H1 (cell line): ENCODE measurements around the gene SMIM20. TPM values are rescaled to one million over a fixed set of nuclear protein-coding genes. Genes with fewer than 3 reads are reported as not detected.

ENCODE experiments used
- CTCF ChIA-PET: fragments of 300-600 bp; sonication (Branson Sonifier 250); formaldehyde crosslinking; loops from one replicate; lab custom pipeline; 2021; ENCODE audit not compliant: partially characterized antibody; lab: Charles Lee
- POLR2A ChIA-PET: fragments of 300-600 bp; sonication (Branson Sonifier 250); formaldehyde crosslinking; loops from one replicate; lab custom pipeline; 2021; ENCODE audit warnings: inconsistent platforms; ENCODE audit not compliant: partially characterized antibody; lab: Charles Lee
- DNase-seq, 2 experiments: peaks; one replicate each; pipeline versions ENCODE4 v3.0.0 to v3.0.0-alpha.2; 2010 to 2022; ENCODE audit warnings: low spot score in 2 of 2, low read depth in 1 of 2, mixed read lengths in 1 of 2
- FAIRE-seq: peaks from 2 replicates; lab custom pipeline; 2011; peaks lifted over from hg19 to GRCh38; lab: Jason Lieb, UNC
- H2AFZ ChIP-seq: 2 replicates; pipeline ENCODE4 v1.8.1; 2012; ENCODE audit warnings: low read length, inconsistent platforms
- H2AK5ac ChIP-seq: 2 replicates; pipeline ENCODE4 v1.6.1; 2013; ENCODE audit warnings: low read depth, low read length
- H2BK120ac ChIP-seq: replicated peaks from 2 replicates; pipeline ENCODE3; 2013; ENCODE audit warnings: low read depth, low read length, inconsistent platforms
- H2BK12ac ChIP-seq: 2 replicates; pipeline ENCODE4 v1.6.1; 2013; ENCODE audit warnings: low read depth, low read length
- H2BK15ac ChIP-seq: 2 replicates; pipeline ENCODE4 v1.6.1; 2013; ENCODE audit warnings: low read length
- H2BK20ac ChIP-seq: 2 replicates; pipeline ENCODE4 v1.6.1; 2013; ENCODE audit warnings: low read length
- H2BK5ac ChIP-seq: 2 replicates; pipeline ENCODE4 v1.6.1; 2013; ENCODE audit warnings: low read depth, low read length
- H3K14ac ChIP-seq: 2 replicates; pipeline ENCODE4 v1.6.1; 2013; ENCODE audit warnings: inconsistent platforms; ENCODE audit not compliant: insufficient read length
- H3K18ac ChIP-seq: 2 replicates; pipeline ENCODE4 v1.6.1; 2013; ENCODE audit warnings: low read length; ENCODE audit errors: extremely low read depth
- H3K23ac ChIP-seq: 2 replicates; pipeline ENCODE4 v1.6.1; 2013; ENCODE audit warnings: inconsistent platforms; ENCODE audit not compliant: insufficient read length
- H3K23me2 ChIP-seq: 2 replicates; pipeline ENCODE4 v1.6.1; 2013; ENCODE audit warnings: low read depth, low read length
- H3K27ac ChIP-seq: 2 replicates; pipeline ENCODE4 v1.6.1; 2011; ENCODE audit warnings: low read depth, low read length, inconsistent platforms
- H3K27me3 ChIP-seq, 4 experiments: replicated peaks in 1 of 4; 1 replicate in 1 of 4; 2 replicates in 3 of 4; pipeline versions ENCODE4 v1.6.1 to v1.8.1; 2011 to 2013; ENCODE audit warnings: low read length in 3 of 4, mild to moderate bottlenecking in 3 of 4, inconsistent platforms in 2 of 4, mixed read lengths in 2 of 4, moderate library complexity in 1 of 4; ENCODE audit not compliant: control insufficient read depth in 3 of 4, insufficient read depth in 3 of 4; ENCODE audit errors: extremely low read depth in 1 of 4
- H3K36me3 ChIP-seq, 4 experiments: 2 replicates each; pipeline versions ENCODE4 v1.6.1 to v1.8.1; 2011 to 2013; ENCODE audit warnings: mild to moderate bottlenecking in 4 of 4, low read length in 3 of 4, moderate library complexity in 2 of 4, control low read depth in 1 of 4, inconsistent platforms in 1 of 4; ENCODE audit not compliant: insufficient read depth in 4 of 4, control insufficient read depth in 2 of 4
- H3K4ac ChIP-seq: replicated peaks from 2 replicates; pipeline ENCODE3; 2013; ENCODE audit warnings: low read length, low read depth, mixed read lengths, inconsistent platforms; ENCODE audit not compliant: insufficient read length
- H3K4me1 ChIP-seq, 4 experiments: replicated peaks in 1 of 4; 1 replicate in 1 of 4; 2 replicates in 3 of 4; pipeline versions ENCODE4 v1.6.1 to v1.8.1; 2011 to 2013; ENCODE audit warnings: low read length in 3 of 4, inconsistent platforms in 2 of 4, mixed read lengths in 1 of 4; ENCODE audit not compliant: insufficient read depth in 4 of 4, control insufficient read depth in 3 of 4
- H3K4me2 ChIP-seq, 2 experiments: 2 replicates each; pipeline versions ENCODE4 v1.6.1 to v1.8.1; 2011 to 2013; ENCODE audit warnings: low read depth in 2 of 2, low read length in 2 of 2, control low read depth in 1 of 2, inconsistent platforms in 1 of 2, mild to moderate bottlenecking in 1 of 2; ENCODE audit not compliant: insufficient read depth in 1 of 2
- H3K4me3 ChIP-seq, 4 experiments: fragments of 200-600, 300-600 bp in 1 of 4; sonication (generic), shearing (Covaris generic), sonication (Bioruptor Twin) in 1 of 4; 2 replicates each; pipeline versions ENCODE4 v1.5.1 to v1.8.1; 2011 to 2016; ENCODE audit warnings: low read length in 4 of 4, low read depth in 3 of 4, control low read depth in 2 of 4, inconsistent platforms in 2 of 4, mild to moderate bottlenecking in 2 of 4, mixed read lengths in 1 of 4, moderate library complexity in 1 of 4; ENCODE audit not compliant: insufficient read depth in 2 of 4; ENCODE audit errors: extremely low read depth in 1 of 4
- H3K56ac ChIP-seq: replicated peaks from 2 replicates; pipeline ENCODE3; 2013; ENCODE audit warnings: low read depth, mild to moderate bottlenecking, mixed read lengths, low read length, inconsistent platforms; ENCODE audit not compliant: insufficient read length
- H3K79me1 ChIP-seq: 2 replicates; pipeline ENCODE4 v1.6.1; 2013; ENCODE audit warnings: low read depth, low read length, control low read depth
- H3K79me2 ChIP-seq, 2 experiments: 2 replicates each; pipeline versions ENCODE4 v1.6.1 to v1.8.1; 2012 to 2013; ENCODE audit warnings: low read length in 2 of 2, mild to moderate bottlenecking in 2 of 2, inconsistent platforms in 1 of 2; ENCODE audit not compliant: insufficient read depth in 2 of 2, control insufficient read depth in 1 of 2
- H3K9ac ChIP-seq, 4 experiments: replicated peaks in 1 of 4; 1 replicate in 1 of 4; 2 replicates in 3 of 4; pipeline versions ENCODE4 v1.6.1 to v1.8.1; 2011 to 2013; ENCODE audit warnings: low read depth in 3 of 4, low read length in 3 of 4, control low read depth in 2 of 4, mild to moderate bottlenecking in 2 of 4, moderate library complexity in 2 of 4, inconsistent platforms in 1 of 4; ENCODE audit errors: extremely low read depth in 1 of 4
- H3K9me3 ChIP-seq, 2 experiments: 2 replicates each; pipeline versions ENCODE4 v1.6.1 to v1.8.1; 2012 to 2013; ENCODE audit warnings: mild to moderate bottlenecking in 2 of 2, moderate library complexity in 2 of 2, control low read depth in 1 of 2, inconsistent platforms in 1 of 2, low read depth in 1 of 2, low read length in 1 of 2, mixed read lengths in 1 of 2; ENCODE audit not compliant: insufficient read depth in 2 of 2
- H4K20me1 ChIP-seq, 2 experiments: replicated peaks in 1 of 2; 2 replicates each; pipeline versions ENCODE3 to v1.8.1; 2011 to 2013; ENCODE audit warnings: inconsistent platforms in 2 of 2, low read length in 2 of 2, mild to moderate bottlenecking in 1 of 2; ENCODE audit not compliant: insufficient read depth in 2 of 2, control insufficient read depth in 1 of 2
- H4K5ac ChIP-seq: 2 replicates; pipeline ENCODE4 v1.6.1; 2013; ENCODE audit warnings: low read length, low read depth, mixed read lengths, inconsistent platforms; ENCODE audit not compliant: insufficient read length
- H4K8ac ChIP-seq: 2 replicates; pipeline ENCODE4 v1.8.0; 2013; ENCODE audit warnings: mild to moderate bottlenecking, moderate library complexity, low read length, inconsistent platforms; ENCODE audit not compliant: insufficient read depth; ENCODE audit errors: extremely low read depth
- H4K91ac ChIP-seq: replicated peaks from 2 replicates; pipeline ENCODE3; 2013; ENCODE audit warnings: low read length, mixed read lengths, inconsistent platforms; ENCODE audit not compliant: insufficient read length
- BCL11A ChIP-seq, 2 experiments: IDR thresholded peaks; one replicate each; pipeline ENCODE4 v1.6.1; 2011; ENCODE audit warnings: low read depth in 2 of 2, low read length in 2 of 2, mild to moderate bottlenecking in 2 of 2
- CHD1 ChIP-seq: IDR thresholded peaks from 2 replicates; pipeline ENCODE4 v1.6.1; 2012; ENCODE audit warnings: low read depth, low read length, improper control_type of control experiment
- CTBP2 ChIP-seq: IDR thresholded peaks from 2 replicates; pipeline ENCODE4 v1.7.0; 2011; ENCODE audit warnings: borderline replicate concordance, mild to moderate bottlenecking, moderate library complexity, mixed read lengths, low read length; ENCODE audit not compliant: insufficient read depth, insufficient read length
- EP300 ChIP-seq, 2 experiments: IDR thresholded peaks; 1 replicate in 1 of 2; 2 replicates in 1 of 2; pipeline ENCODE4 v1.6.1; 2011 to 2012; ENCODE audit warnings: low read depth in 2 of 2, low read length in 2 of 2, mild to moderate bottlenecking in 2 of 2, borderline replicate concordance in 1 of 2, inconsistent platforms in 1 of 2, moderate library complexity in 1 of 2
- GTF2F1 ChIP-seq: IDR thresholded peaks from 2 replicates; pipeline ENCODE4 v1.6.1; 2012; ENCODE audit warnings: low read depth, low read length, improper control_type of control experiment, borderline replicate concordance
- JUN ChIP-seq: IDR thresholded peaks from 2 replicates; pipeline ENCODE4 v1.6.1; 2011; ENCODE audit warnings: low read depth, mild to moderate bottlenecking, improper control_type of control experiment, low read length
- KDM1A ChIP-seq: fragments of 200-600, 300-600 bp; sonication (generic); IDR thresholded peaks from 2 replicates; pipeline ENCODE4 v1.7.1; 2016; ENCODE audit warnings: mild to moderate bottlenecking, low read length, borderline replicate concordance
- POLR2AphosphoS5 ChIP-seq: IDR thresholded peaks from 2 replicates; pipeline ENCODE4 v1.6.1; 2011; ENCODE audit warnings: low read depth, low read length
- WGBS, 2 experiments: shearing (Covaris generic) in 1 of 2; methylation state at CpG; one replicate each; pipeline versions ENCODE4 v1.1.6 to v1.1.7; 2013 to 2015; ENCODE audit warnings: low lambda C conversion rate in 2 of 2, mixed read lengths in 2 of 2, inconsistent platforms in 1 of 2, low coverage in 1 of 2, missing lambda C conversion rate in 1 of 2; ENCODE audit not compliant: insufficient replicate concordance in 2 of 2, insufficient coverage in 1 of 2, insufficient read length in 1 of 2; ENCODE audit errors: extremely low coverage in 1 of 2, missing lambda C conversion rate in 1 of 2; 5-methylcytosine and 5-hydroxymethylcytosine counted together
- polyA plus RNA-seq, 7 experiments: library from polyadenylated mRNA; depleted of rRNA in 3 of 7; stranded (reverse) in 5 of 7; unstranded in 2 of 7; fragments of >200 nt in 5 of 7; fragments of 200-250 nt in 2 of 7; gene quantifications; 1 replicate in 5 of 7; 2 replicates in 1 of 7; 4 replicates in 1 of 7; pipeline versions ENCODE4 v1.2.1 to v1.2.3, GENCODE V29; 2011 to 2013; ENCODE audit warnings: missing spikeins in 2 of 7, mixed read lengths in 2 of 7
- total RNA-seq: library from RNA; stranded (reverse); fragmentation: NEBNext Ultra II Directional; extraction: Animal tissue kit (Norgen Biotek cat#: 25700); gene quantifications from 2 replicates; pipeline ENCODE4 v1.2.1, GENCODE V29; 2021

The SMIM20 gene
- total and polyA plus RNA-seq, 2 of the 8 experiments (the other 6 are each of a cell fraction or from before 2014, with no cell fraction given): 21.9 to 36.9 TPM

- TF ChIP-seq POLR2AphosphoS5 (no peak), BCL11A (IDR thresholded peaks at IDR 0.05; ENCODE audit: low read depth in 2 of 2, low read length in 2 of 2) (no peak), JUN (no peak), EP300 (IDR thresholded peaks at IDR 0.05; ENCODE audit: borderline replicate concordance in 1 of 2, low read depth in 2 of 2, low read length in 2 of 2) (no peak), KDM1A (no peak), GTF2F1 (no peak), CHD1 (no peak), CTBP2 (no peak)
- 100% methylated on average over 1 of the region's 1 CpG; no CpG with 5 or more reads in 1 of the 2 experiments for WGBS, 2 experiments
- CTCF ChIA-PET: interaction anchor here (1.0 to 1.6 kb wide), 5 partner anchors 10 to 148 kb away, joined by 3 to 5 read pairs (median 3); no protein-coding TSS in a partner anchor
Observed at GRCh38 chr4:25921922-25922321, 7.9 kb downstream of the SMIM20 start.

More at GRCh38 chr4:25921922-25922321, 7.9 kb downstream of the SMIM20 start:
- H2BK5ac ChIP-seq: no peak overlapping the region
- peaks cover 5% of the 10 kb centered on the region; the same call in 1 of the 2 replicates for H3K79me1 ChIP-seq
- no peak overlapping the region for H4K8ac ChIP-seq
- no peak overlapping the region for H2BK20ac ChIP-seq
- H3K79me2 ChIP-seq: no peaks in the 10 kb centered on the region; a peak in 1 of 4 replicates
- H3K9me3 ChIP-seq: no peaks in the 10 kb centered on the region; a peak in 1 of 4 replicates
- no peak overlapping the region for H3K18ac ChIP-seq
- no peak overlapping the region for H3K56ac ChIP-seq
- no peak overlapping the region for H3K4ac ChIP-seq
- H3K4me2 ChIP-seq: no peak overlapping the region
- FAIRE-seq: no peak
- no peak overlapping the region for H2BK15ac ChIP-seq
- H4K20me1 ChIP-seq: no peaks in the 10 kb centered on the region
- H3K4me3 ChIP-seq: no peak overlapping the region
- POLR2A ChIA-PET: no interaction called here
- H2AFZ ChIP-seq: no peak overlapping the region
- H2BK120ac ChIP-seq: no peak overlapping the region
- no peak overlapping the region for H3K14ac ChIP-seq
- no peak overlapping the region for H3K27ac ChIP-seq
- H3K23ac ChIP-seq: no peak overlapping the region
- H3K23me2 ChIP-seq: no peaks in the 10 kb centered on the region
- H3K27me3 ChIP-seq: no peaks in the 10 kb centered on the region
- H2BK12ac ChIP-seq: no peak overlapping the region
- no peak overlapping the region for H4K91ac ChIP-seq
- no peak overlapping the region for H2AK5ac ChIP-seq
- H4K5ac ChIP-seq: no peak overlapping the region
- no peaks in the 10 kb centered on the region; a peak in 2 of 7 replicates for H3K4me1 ChIP-seq
- no peak for DNase-seq
- no peaks in the 10 kb centered on the region; a peak in 1 of 8 replicates for H3K36me3 ChIP-seq
- no peak overlapping the region for H3K9ac ChIP-seq
